ENCODE data around the gene ESR1.

ESR1 gene

DNA sequence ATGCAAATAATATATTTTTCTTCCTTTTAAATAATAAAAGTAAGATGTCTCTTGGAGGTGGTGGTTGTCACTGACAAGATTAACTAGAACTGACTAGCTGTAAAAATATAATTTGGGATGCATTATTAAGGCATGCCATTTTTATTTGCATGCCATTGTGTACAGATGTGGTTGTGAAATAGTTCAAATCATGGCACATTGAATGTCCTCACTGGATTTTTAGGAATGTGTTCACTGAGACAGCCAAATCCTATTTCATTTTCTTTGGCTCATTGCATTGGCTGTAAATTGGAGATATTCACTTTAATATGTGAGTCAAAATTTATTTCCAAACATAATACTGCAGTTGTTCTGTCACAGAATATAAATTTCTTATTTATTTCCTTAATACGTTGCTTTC lies 62.3 kb downstream of the ESR1 start:
- H3K4me3 ChIP-seq (ENCODE audit: low read depth, low read length), result no peak overlapping the region
- TF ChIP-seq, protein P1, sequence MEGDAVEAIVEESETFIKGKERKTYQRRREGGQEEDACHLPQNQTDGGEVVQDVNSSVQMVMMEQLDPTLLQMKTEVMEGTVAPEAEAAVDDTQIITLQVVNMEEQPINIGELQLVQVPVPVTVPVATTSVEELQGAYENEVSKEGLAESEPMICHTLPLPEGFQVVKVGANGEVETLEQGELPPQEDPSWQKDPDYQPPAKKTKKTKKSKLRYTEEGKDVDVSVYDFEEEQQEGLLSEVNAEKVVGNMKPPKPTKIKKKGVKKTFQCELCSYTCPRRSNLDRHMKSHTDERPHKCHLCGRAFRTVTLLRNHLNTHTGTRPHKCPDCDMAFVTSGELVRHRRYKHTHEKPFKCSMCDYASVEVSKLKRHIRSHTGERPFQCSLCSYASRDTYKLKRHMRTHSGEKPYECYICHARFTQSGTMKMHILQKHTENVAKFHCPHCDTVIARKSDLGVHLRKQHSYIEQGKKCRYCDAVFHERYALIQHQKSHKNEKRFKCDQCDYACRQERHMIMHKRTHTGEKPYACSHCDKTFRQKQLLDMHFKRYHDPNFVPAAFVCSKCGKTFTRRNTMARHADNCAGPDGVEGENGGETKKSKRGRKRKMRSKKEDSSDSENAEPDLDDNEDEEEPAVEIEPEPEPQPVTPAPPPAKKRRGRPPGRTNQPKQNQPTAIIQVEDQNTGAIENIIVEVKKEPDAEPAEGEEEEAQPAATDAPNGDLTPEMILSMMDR (IDR thresholded peaks at IDR 0.05; ENCODE audit: borderline replicate concordance, insufficient read depth, low read depth, low read length), result no peak

DNA sequence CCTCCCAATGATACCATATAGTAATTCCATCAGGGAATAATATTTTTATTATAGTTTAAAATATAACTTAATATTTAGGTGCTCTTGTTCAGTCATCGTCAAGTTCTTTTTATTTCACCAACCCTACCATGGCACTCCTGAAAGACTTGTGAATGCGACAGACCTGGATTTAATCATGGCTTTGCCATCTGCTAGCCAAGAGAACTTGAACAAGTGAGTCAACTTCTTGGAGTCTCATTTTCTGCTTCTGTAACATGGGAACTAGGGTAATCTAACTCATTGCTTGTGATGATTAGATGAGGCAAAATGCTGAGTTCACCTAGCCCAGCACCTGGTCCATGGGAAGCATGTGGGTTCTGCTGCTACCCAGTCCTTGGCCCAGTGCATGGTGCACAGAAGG lies 62.9 kb downstream of the ESR1 start:
- TF ChIP-seq, protein P1 (IDR thresholded peaks at IDR 0.05; ENCODE audit: borderline replicate concordance, insufficient read depth, low read depth, low read length), result no peak
- H3K4me3 ChIP-seq (ENCODE audit: low read depth, low read length), result no peak overlapping the region

- H3K4me3 ChIP-seq (ENCODE audit: low read depth, low read length), result no peak overlapping the region
- TF ChIP-seq, protein P1 (IDR thresholded peaks at IDR 0.05; ENCODE audit: borderline replicate concordance, insufficient read depth, low read depth, low read length), result no peak
Observed at GRCh38 chr6:151875524-151875923, 68.0 kb downstream of the ESR1 start.

GRCh38 chr6:151876122-151876521 lies 68.6 kb downstream of the ESR1 start:
- TF ChIP-seq, protein P1 (IDR thresholded peaks at IDR 0.05; ENCODE audit: borderline replicate concordance, insufficient read depth, low read depth, low read length), result no peak
- no peak overlapping the region for H3K4me3 ChIP-seq (ENCODE audit: low read depth, low read length)

- no peak overlapping the region for H3K4me3 ChIP-seq (ENCODE audit: low read depth, low read length)
- TF ChIP-seq, protein P1 (IDR thresholded peaks at IDR 0.05; ENCODE audit: borderline replicate concordance, insufficient read depth, low read depth, low read length), result no peak
Observed at GRCh38 chr6:151877458-151877857, 70.0 kb downstream of the ESR1 start.

- H3K4me3 ChIP-seq (ENCODE audit: low read depth, low read length), result no peak overlapping the region
- TF ChIP-seq, protein P1 (IDR thresholded peaks at IDR 0.05; ENCODE audit: borderline replicate concordance, insufficient read depth, low read depth, low read length), result no peak
Observed at GRCh38 chr6:151881231-151881630, 73.7 kb downstream of the ESR1 start.

DNA sequence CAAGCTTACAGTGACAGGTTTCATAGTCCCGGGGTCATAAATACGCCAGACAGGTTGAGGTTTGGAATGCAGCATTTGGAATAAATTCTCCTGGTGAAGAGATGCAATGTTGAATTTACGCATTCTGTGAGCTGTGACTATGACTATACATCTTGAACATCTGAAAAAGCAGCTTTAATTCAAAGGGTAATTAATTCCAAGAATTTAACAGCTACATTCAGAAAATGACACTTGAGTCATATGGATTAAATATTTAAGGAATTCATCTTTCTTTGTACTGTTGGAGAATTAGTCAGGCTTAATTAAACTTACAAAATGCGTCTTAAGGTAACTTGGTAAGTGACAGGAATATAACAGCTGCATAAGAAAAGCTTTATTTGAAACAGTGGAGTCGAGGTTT lies 74.7 kb downstream of the ESR1 start:
- TF ChIP-seq, protein P1 (IDR thresholded peaks at IDR 0.05; ENCODE audit: borderline replicate concordance, insufficient read depth, low read depth, low read length), result no peak
- no peak overlapping the region for H3K4me3 ChIP-seq (ENCODE audit: low read depth, low read length)
